PFSK-1 (cell line): ENCODE data around the gene REPS2.

Experiments used
- FOXP2 ChIP-seq: optimal IDR thresholded peaks from 2 replicates; pipeline ENCODE3; 2011; ENCODE audit warnings: borderline replicate concordance, control low read depth, inconsistent platforms; ENCODE audit not compliant: insufficient read depth; ENCODE audit errors: extremely low read length, extremely low read depth
- POLR2AphosphoS5 ChIP-seq: IDR thresholded peaks from 2 replicates; pipeline ENCODE4 v1.6.1; 2012; ENCODE audit warnings: low read depth, mild to moderate bottlenecking, control low read depth, low read length, moderate library complexity
- REST ChIP-seq, 2 experiments: IDR thresholded peaks; 2 replicates each; pipeline versions ENCODE4 v1.6.1 to v1.8.0; 2011 to 2012; ENCODE audit warnings: low read depth in 2 of 2, low read length in 2 of 2, control low read depth in 1 of 2, inconsistent platforms in 1 of 2, mild to moderate bottlenecking in 1 of 2, moderate library complexity in 1 of 2; ENCODE audit not compliant: insufficient read depth in 1 of 2
- SIN3A ChIP-seq: IDR thresholded peaks from 2 replicates; pipeline ENCODE4 v1.6.1; 2012; ENCODE audit warnings: mild to moderate bottlenecking, low read length, moderate library complexity, borderline replicate concordance; ENCODE audit not compliant: insufficient read depth
- TAF1 ChIP-seq: IDR thresholded peaks from 2 replicates; pipeline ENCODE4 v1.6.1; 2012; ENCODE audit warnings: low read length, control low read depth, borderline replicate concordance; ENCODE audit not compliant: insufficient read depth

Gene REPS2

GRCh38 chrX:16981209-16981608 is 34.8 kb downstream of the REPS2 start:
- TF ChIP-seq POLR2AphosphoS5: no peak

GRCh38 chrX:16981980-16982379 is 35.5 kb downstream of the REPS2 start:
- TF ChIP-seq REST (IDR thresholded peaks at IDR 0.05; ENCODE audit: insufficient read depth in 1 of 2, low read depth in 2 of 2, low read length in 2 of 2) (no peak), TAF1 (no peak), POLR2AphosphoS5 (no peak), FOXP2 (no peak)

- TF ChIP-seq TAF1 (no peak), REST (IDR thresholded peaks at IDR 0.05; ENCODE audit: insufficient read depth in 1 of 2, low read depth in 2 of 2, low read length in 2 of 2) (no peak), SIN3A (no peak), POLR2AphosphoS5 (no peak), FOXP2 (no peak)
Measured at GRCh38 chrX:16983051-16983450, 36.6 kb downstream of the REPS2 start.

GRCh38 chrX:16985286-16985685 is 38.8 kb downstream of the REPS2 start:
- TF ChIP-seq SIN3A (no peak), POLR2AphosphoS5 (no peak), TAF1 (no peak), FOXP2 (no peak), REST (IDR thresholded peaks at IDR 0.05; ENCODE audit: insufficient read depth in 1 of 2, low read depth in 2 of 2, low read length in 2 of 2) (no peak)

GRCh38 chrX:16986169-16986568 is 39.7 kb downstream of the REPS2 start:
- TF ChIP-seq POLR2AphosphoS5: no peak
- TF ChIP-seq TAF1: no peak
- no peak for TF ChIP-seq FOXP2
- no peak for TF ChIP-seq REST (IDR thresholded peaks at IDR 0.05; ENCODE audit: insufficient read depth in 1 of 2, low read depth in 2 of 2, low read length in 2 of 2)
- TF ChIP-seq SIN3A: no peak
